ENCODE measurements around the gene SNRPD3.
"Not testable (repeated sequence)": the region's sequence is repeated elsewhere in the genome, so short reads cannot be mapped to it uniquely, and the experiment has no call there.

SNRPD3 gene

GRCh38 chr22:24592058-24592850 is 36.5 kb downstream of the SNRPD3 start:
- DNase-seq (ENCODE audit: low spot score), result peak; percentile 45

GRCh38 chr22:24592851-24593558 is 37.2 kb downstream of the SNRPD3 start, which contains the start of gene LRRC75B:
Gene LRRC75B (minus strand): TSS chr22:24593073. CDS start chr22:24593039, 34 bp downstream.
- peak; percentile 95 for DNase-seq (ENCODE audit: low spot score)

- DNase-seq (ENCODE audit: low spot score), result not testable (repeated sequence)
Observed at GRCh38 chr22:24593559-24593835, 37.7 kb downstream of the SNRPD3 start.

GRCh38 chr22:24593836-24594568 is 38.2 kb downstream of the SNRPD3 start:
- no peak for DNase-seq (ENCODE audit: low spot score)

- no peak for DNase-seq (ENCODE audit: low spot score)
Observed at GRCh38 chr22:24594569-24595120, 38.8 kb downstream of the SNRPD3 start.

GRCh38 chr22:24595228-24595627 is 39.4 kb downstream of the SNRPD3 start:
- DNase-seq (ENCODE audit: low spot score), result no peak

GRCh38 chr22:24595863-24596262 is 40.1 kb downstream of the SNRPD3 start:
- DNase-seq (ENCODE audit: low spot score), result no peak

GRCh38 chr22:24597076-24597475 is 41.3 kb downstream of the SNRPD3 start:
- not testable (repeated sequence) for DNase-seq (ENCODE audit: low spot score)

- no peak for DNase-seq (ENCODE audit: low spot score)
Observed at GRCh38 chr22:24599514-24599913, 43.7 kb downstream of the SNRPD3 start.

- not testable (repeated sequence) for DNase-seq (ENCODE audit: low spot score)
Observed at GRCh38 chr22:24599958-24600715, 44.3 kb downstream of the SNRPD3 start.

GRCh38 chr22:24601217-24602104 is 45.7 kb downstream of the SNRPD3 start:
- no peak for DNase-seq (ENCODE audit: low spot score)

- DNase-seq (ENCODE audit: low spot score), result not testable (repeated sequence)
Observed at GRCh38 chr22:24602105-24602749, 46.4 kb downstream of the SNRPD3 start.

- not testable (repeated sequence) for DNase-seq (ENCODE audit: low spot score)
Observed at GRCh38 chr22:24602847-24603769, 47.3 kb downstream of the SNRPD3 start, which contains the start of gene GGT1. Gene GGT1 (plus strand): TSS chr22:24603193. CDS start chr22:24611082, 7,889 bp downstream.

GRCh38 chr22:24603770-24604629 is 48.2 kb downstream of the SNRPD3 start:
- DNase-seq (ENCODE audit: low spot score), result not testable (repeated sequence)

- DNase-seq (ENCODE audit: low spot score), result not testable (repeated sequence)
Observed at GRCh38 chr22:24606340-24606739, 50.5 kb downstream of the SNRPD3 start.

- not testable (repeated sequence) for DNase-seq (ENCODE audit: low spot score)
Observed at GRCh38 chr22:24607429-24607983, 51.7 kb downstream of the SNRPD3 start.

- DNase-seq (ENCODE audit: low spot score), result not testable (repeated sequence)
Observed at GRCh38 chr22:24608327-24608726, 52.5 kb downstream of the SNRPD3 start.

All from hepatic stellate cell (primary cell).